Esophagus squamous epithelium (tissue), 5 donors: Measurements from ENCODE around the gene CFAP74. TPM values are rescaled to one million over a fixed set of nuclear protein-coding genes. Genes with fewer than 3 reads are reported as not detected.
A peak's percentile ranks its signal among the peaks of the same experiment; 100 is the strongest.

ENCODE experiments used
- DNase-seq: peaks from one replicate; lab custom pipeline; 2025; lab: John Stamatoyannopoulos, UW
- H3K27ac ChIP-seq, 4 donors: fragments of 200-600 bp; sonication (generic); one replicate each; pipeline ENCODE4 v1.5.1; 2016 to 2019; ENCODE audit warnings: mild to moderate bottlenecking in 1 of 4
- H3K27me3 ChIP-seq, 4 donors: fragments of 200-600 bp; sonication (generic); 1 replicate in 3 of 4; 2 replicates in 1 of 4; pipeline versions ENCODE4 v1.5.1 to v1.6.0; 2017 to 2021; ENCODE audit warnings: antibody characterized with exemption in 1 of 4
- H3K36me3 ChIP-seq, 3 donors: fragments of 200-600 bp; sonication (generic); one replicate each; pipeline ENCODE4 v1.5.1; 2016 to 2019
- H3K4me1 ChIP-seq, 3 donors: fragments of 200-600 bp; sonication (generic); one replicate each; pipeline ENCODE4 v1.5.1; 2017 to 2019
- H3K4me3 ChIP-seq, 4 donors: fragments of 200-600 bp; sonication (generic); 1 replicate in 3 of 4; 2 replicates in 1 of 4; pipeline ENCODE4 v1.5.1; 2016 to 2019; ENCODE audit warnings: mild to moderate bottlenecking in 2 of 4, moderate library complexity in 1 of 4
- H3K9me3 ChIP-seq, 3 donors: fragments of 200-600 bp; sonication (generic); one replicate each; pipeline ENCODE4 v1.5.1; 2016 to 2019
- CTCF ChIP-seq, 6 experiments: fragments of 450-650 bp in 4 of 6; fragments of 200-600 bp in 2 of 6; sonication (generic) in 2 of 6; IDR thresholded peaks; one replicate each; pipeline ENCODE4 v1.5.1; 2016 to 2019; ENCODE audit warnings: antibody characterized with exemption in 6 of 6, mild to moderate bottlenecking in 4 of 6, moderate library complexity in 4 of 6
- POLR2A ChIP-seq, 4 donors: fragments of 450-650 bp; IDR thresholded peaks; one replicate each; pipeline ENCODE4 v1.6.1; 2017; ENCODE audit warnings: antibody characterized with exemption in 4 of 4, mild to moderate bottlenecking in 4 of 4, moderate library complexity in 3 of 4
- WGBS, 2 donors: methylation state at CpG; one replicate each; pipeline ENCODE4 v1.1.5; 2018; 5-methylcytosine and 5-hydroxymethylcytosine counted together
- intact Hi-C: fragments of 100-400 bp; cut with DNase I; formaldehyde crosslinking; loops from one replicate; pipeline ENCODE4 v1.15.0; 2022
- total RNA-seq, 4 donors: library from RNA; depleted of rRNA; stranded (reverse); fragments of >200 nt; gene quantifications; one replicate each; pipeline ENCODE4 v1.1.0, GENCODE V29; 2016
- donor health status: DM: yes; HTN: yes; CAD: no.

The CFAP74 gene
- total RNA-seq, 4 donors from 2014 or later = not detected

- TF ChIP-seq POLR2A (IDR thresholded peaks at IDR 0.05) (no peak), CTCF (IDR thresholded peaks at IDR 0.05) (no peak)
- WGBS, 2 donors = 100% methylated on average over 1 of the region's 15 CpGs; no CpG with 5 or more reads in 1 of the 2 donors
- Histone ChIP-seq H3K27me3 (peaks cover 0 to 64% (median 0%) of the 10 kb centered on the region in 4 donors), H3K4me1 (peaks cover 0 to 14% (median 9%) of the 10 kb centered on the region in 3 donors), H3K9me3 (no peaks in the 10 kb centered on the region), H3K27ac (no peak overlapping the region), H3K36me3 (no peaks in the 10 kb centered on the region), H3K4me3 (no peak overlapping the region)
- intact Hi-C loops = no loop called here
- no peak for DNase-seq
These were observed 26.0 kb upstream of the CFAP74 start for GRCh38 chr1:2029561-2029960.

- Histone ChIP-seq H3K27me3 (peaks cover 0 to 64% (median 0%) of the 10 kb centered on the region in 4 donors), H3K36me3 (no peaks in the 10 kb centered on the region), H3K4me3 (no peak overlapping the region), H3K9me3 (no peaks in the 10 kb centered on the region), H3K27ac (no peak overlapping the region), H3K4me1 (peaks cover 0 to 14% (median 9%) of the 10 kb centered on the region in 3 donors)
- no peak for DNase-seq
- intact Hi-C loops = no loop called here
- WGBS, 2 donors = no CpG with 5 or more reads among the region's 26 CpGs
- TF ChIP-seq POLR2A (IDR thresholded peaks at IDR 0.05) (no peak), CTCF (IDR thresholded peaks at IDR 0.05) (no peak)
These were observed 25.4 kb upstream of the CFAP74 start for GRCh38 chr1:2028870-2029560.

- Histone ChIP-seq H3K4me1 (peaks cover 0 to 14% (median 9%) of the 10 kb centered on the region in 3 donors), H3K27ac (no peak overlapping the region), H3K4me3 (no peak overlapping the region), H3K9me3 (no peaks in the 10 kb centered on the region), H3K27me3 (peaks cover 0 to 64% (median 0%) of the 10 kb centered on the region in 4 donors), H3K36me3 (no peaks in the 10 kb centered on the region)
- 60 to 73% methylated on average over 1 to 18 of the region's 46 CpGs for WGBS, 2 donors
- no peak for DNase-seq
- intact Hi-C loops = no loop called here
- TF ChIP-seq POLR2A (IDR thresholded peaks at IDR 0.05) (no peak), CTCF (IDR thresholded peaks at IDR 0.05) (no peak)
These were observed 24.5 kb upstream of the CFAP74 start for GRCh38 chr1:2027961-2028583.

GRCh38 chr1:2025491-2025981, 21.9 kb upstream of the CFAP74 start:
- intact Hi-C loops = no loop called here
- Histone ChIP-seq H3K36me3 (no peaks in the 10 kb centered on the region), H3K27ac (peak overlapping the region in 2 of 4 donors; percentile 2 to 10), H3K27me3 (peaks cover 0 to 68% (median 7%) of the 10 kb centered on the region in 4 donors), H3K4me3 (peak overlapping the region in 2 of 4 donors; percentile 5 to 46), H3K9me3 (no peaks in the 10 kb centered on the region), H3K4me1 (peaks cover 0 to 14% (median 9%) of the 10 kb centered on the region in 3 donors)
- no peak for DNase-seq
- 48 to 54% methylated on average over 19 to 24 of the region's 39 CpGs for WGBS, 2 donors
- TF ChIP-seq POLR2A (IDR thresholded peaks at IDR 0.05) (no peak), CTCF (IDR thresholded peaks at IDR 0.05) (no peak)

- Histone ChIP-seq H3K9me3 (no peaks in the 10 kb centered on the region), H3K27ac (no peak overlapping the region), H3K4me3 (no peak overlapping the region), H3K36me3 (no peaks in the 10 kb centered on the region), H3K27me3 (peaks cover 2 to 74% (median 13%) of the 10 kb centered on the region in 4 donors), H3K4me1 (peaks cover 1 to 18% (median 9%) of the 10 kb centered on the region in 3 donors)
- no peak for DNase-seq
- 44% methylated on average over 3 of the region's 18 CpGs; no CpG with 5 or more reads in 1 of the 2 donors for WGBS, 2 donors
- TF ChIP-seq CTCF (IDR thresholded peaks at IDR 0.05) = no peak
- no peak for TF ChIP-seq POLR2A (IDR thresholded peaks at IDR 0.05)
- intact Hi-C loops = no loop called here
These were observed 21.3 kb upstream of the CFAP74 start for GRCh38 chr1:2024887-2025286.
